GM19238 (cell line): ENCODE measurements around the gene NLN.
"Not testable (repeated sequence)": the region's sequence is repeated elsewhere in the genome, so short reads cannot be mapped to it uniquely, and the experiment has no call there.

ENCODE experiments used
- DNase-seq: peaks from one replicate; pipeline ENCODE4 v3.0.0; 2011; ENCODE audit warnings: low spot score; ENCODE audit not compliant: insufficient read length

Gene NLN

GRCh38 chr5:65771266-65771665 is 49.3 kb downstream of the NLN start:
- DNase-seq, result no peak

DNA sequence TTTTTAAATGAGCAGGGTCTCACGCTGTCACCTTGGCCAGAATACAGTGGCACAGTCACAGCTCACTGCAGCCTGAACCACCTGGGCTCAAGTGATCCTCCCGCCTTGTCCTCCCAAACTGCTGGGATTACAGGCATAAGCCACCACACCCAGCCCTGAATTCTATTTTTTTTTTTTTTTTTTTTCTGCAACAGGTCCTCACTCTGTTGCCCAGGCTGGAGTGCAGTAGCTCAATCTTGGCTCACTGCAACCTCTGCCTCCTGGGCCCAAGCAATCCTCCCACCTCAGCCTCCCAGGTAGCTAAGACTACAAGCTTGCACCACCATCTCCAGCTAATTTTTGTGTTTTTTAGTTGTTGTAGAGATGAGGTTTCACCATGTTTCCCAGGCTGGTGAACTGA is 51.0 kb downstream of the NLN start:
- not testable (repeated sequence) for DNase-seq

DNA sequence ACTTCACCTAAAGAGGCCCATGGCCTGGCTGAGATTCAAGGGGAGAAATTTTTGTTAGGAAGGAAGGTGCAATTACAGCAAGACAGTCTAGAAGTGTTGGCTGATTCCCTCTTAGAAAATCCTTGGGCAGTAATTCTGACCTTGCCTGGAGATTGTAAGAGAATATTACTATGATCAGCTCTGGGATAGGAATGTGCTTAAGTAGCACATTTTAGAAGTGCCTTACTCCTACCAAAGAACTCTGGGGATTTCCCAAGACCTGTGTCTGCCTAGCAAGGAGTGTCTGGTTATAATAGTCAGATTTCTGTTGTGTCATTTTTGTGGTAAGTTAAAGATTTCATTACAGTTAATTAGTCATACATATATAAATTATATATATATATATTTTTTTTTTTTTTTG is 52.3 kb downstream of the NLN start:
- DNase-seq, result no peak

GRCh38 chr5:65775476-65775875 is 53.5 kb downstream of the NLN start:
- DNase-seq, result no peak

GRCh38 chr5:65776441-65777141 is 54.6 kb downstream of the NLN start:
- DNase-seq, result no peak

GRCh38 chr5:65778126-65778525 is 56.1 kb downstream of the NLN start:
- DNase-seq, result no peak

- DNase-seq, result no peak
Measured at GRCh38 chr5:65779643-65780042, 57.6 kb downstream of the NLN start.

- not testable (repeated sequence) for DNase-seq
Measured at GRCh38 chr5:65788296-65788695, 66.3 kb downstream of the NLN start.

- DNase-seq, result no peak
Measured at GRCh38 chr5:65790371-65791163, 68.6 kb downstream of the NLN start.

- no peak for DNase-seq
Measured at GRCh38 chr5:65791712-65792673, 70.0 kb downstream of the NLN start.

- no peak for DNase-seq
Measured at GRCh38 chr5:65796269-65796668, 74.3 kb downstream of the NLN start.

DNA sequence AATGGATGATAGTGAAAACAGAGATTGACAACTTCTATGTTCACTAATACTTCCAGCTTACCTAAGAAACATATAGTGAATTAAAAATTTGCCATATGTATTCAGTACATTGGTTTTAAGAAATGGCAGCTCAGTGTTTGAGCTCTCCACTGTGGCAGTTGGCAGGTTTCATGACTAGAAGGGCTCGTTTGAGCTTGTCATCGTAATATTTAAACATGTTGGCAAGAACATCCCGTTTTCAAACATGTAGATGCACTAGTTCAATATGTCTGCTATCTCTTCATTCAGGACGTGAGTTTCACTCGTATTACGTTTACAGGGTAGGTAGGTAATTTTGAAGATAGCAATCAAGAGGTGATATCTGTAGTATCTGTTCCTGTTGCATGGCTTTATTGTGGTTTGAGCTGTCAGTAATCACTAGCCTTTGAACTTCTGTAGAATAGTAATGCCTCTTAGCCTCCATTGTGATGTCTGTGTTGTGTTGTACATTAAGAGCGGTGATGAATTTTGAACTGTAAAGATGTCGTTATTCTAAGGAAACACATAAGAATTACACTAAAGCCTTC is 74.8 kb downstream of the NLN start:
- no peak for DNase-seq

DNA sequence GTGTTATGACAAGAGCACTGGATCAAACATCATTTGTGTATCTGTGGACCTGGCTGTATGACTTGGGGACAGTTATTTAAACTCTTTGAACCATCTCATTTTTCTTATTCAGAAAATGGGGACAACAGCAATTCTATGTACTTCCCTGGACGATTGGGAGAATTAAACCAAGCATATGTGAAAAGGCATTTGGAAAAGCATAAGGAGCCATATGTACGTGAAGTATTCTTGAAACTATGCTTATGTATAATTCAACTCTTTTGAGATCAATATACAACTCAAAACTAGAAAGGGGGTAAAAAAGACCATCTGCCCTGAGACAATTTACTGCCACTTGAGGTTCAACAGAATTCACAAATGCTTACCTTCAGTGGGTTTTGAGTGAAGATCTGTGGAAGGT is 75.5 kb downstream of the NLN start:
- DNase-seq, result no peak

DNA sequence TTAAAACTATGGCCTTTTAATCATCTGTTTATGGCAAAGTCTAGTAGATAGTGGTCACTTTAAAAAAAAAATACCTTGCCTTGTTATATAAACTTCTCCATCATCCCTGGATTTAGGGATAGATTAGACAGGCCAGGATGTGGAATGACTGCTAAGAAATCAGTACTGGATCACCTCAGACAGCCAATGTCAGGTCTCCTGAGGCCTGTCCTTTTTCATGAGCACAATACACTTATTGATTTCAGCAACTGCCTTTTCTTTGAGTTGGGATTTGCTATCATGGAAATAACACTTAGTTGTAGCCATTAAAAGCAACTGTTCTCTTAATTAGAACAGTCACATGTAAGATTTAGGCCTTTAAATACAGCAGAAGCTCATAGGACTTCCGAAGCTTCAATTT is 77.9 kb downstream of the NLN start:
- no peak for DNase-seq

DNA sequence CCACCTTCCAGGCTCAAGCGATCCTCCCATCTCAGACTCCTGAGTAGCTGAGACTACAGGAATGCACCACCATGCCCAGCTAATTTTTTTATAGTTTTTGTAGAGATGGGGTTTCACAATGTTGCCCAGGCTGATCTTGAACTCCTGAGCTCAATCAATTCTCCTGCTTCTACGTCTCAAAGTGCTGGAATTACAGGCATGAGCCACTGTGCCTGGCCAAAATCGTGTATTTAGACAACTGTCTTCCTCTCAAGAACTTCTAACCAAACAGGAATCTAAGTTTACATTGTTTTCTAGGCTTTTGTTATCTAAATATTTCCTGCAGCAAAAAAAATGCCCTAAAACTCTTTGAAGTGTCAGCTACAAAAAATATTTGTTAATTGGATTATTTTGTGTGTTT is 78.8 kb downstream of the NLN start:
- no peak for DNase-seq

DNA sequence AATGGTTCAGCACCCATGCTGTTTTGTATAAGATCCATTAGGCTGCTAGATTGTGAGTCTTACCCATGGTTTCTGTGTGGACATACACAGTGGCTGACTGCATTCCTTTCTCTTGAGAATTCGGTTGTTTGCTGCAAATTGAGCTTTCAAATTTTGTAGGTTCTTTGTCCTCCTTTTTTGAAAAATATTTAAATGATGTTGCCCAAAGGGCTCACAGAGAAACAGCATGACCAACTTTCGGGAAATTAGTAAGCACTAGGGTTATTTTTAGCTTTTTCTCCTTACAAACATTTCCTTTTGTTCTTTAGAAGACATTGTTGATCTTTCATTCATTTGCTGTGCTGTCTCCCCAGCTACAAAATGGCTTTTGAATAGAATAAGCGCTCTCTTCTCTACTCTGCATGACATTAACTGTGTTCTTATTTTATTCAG is 79.4 kb downstream of the NLN start:
- DNase-seq, result no peak

DNA sequence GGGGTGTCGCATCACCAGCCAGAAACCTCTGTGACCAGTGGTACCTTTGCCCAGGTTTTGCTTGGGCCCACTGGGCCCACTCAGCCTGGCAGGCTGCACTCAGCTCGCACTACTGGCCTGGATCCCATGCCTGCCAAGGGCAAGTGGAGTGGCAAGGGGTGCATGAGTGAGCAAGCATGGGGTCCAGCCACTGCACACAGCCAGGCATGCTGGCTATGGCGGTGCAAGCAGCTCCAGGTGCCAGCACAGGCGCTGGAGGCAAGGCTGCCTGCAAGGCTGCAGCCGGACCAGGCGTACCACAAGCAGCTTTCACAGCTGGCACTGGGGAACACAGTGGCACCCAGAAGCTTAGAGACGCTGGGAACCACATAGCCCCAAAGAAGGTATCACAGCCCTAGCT is 80.1 kb downstream of the NLN start:
- DNase-seq, result no peak

GRCh38 chr5:65802820-65803219 is 80.8 kb downstream of the NLN start:
- DNase-seq, result no peak

DNA sequence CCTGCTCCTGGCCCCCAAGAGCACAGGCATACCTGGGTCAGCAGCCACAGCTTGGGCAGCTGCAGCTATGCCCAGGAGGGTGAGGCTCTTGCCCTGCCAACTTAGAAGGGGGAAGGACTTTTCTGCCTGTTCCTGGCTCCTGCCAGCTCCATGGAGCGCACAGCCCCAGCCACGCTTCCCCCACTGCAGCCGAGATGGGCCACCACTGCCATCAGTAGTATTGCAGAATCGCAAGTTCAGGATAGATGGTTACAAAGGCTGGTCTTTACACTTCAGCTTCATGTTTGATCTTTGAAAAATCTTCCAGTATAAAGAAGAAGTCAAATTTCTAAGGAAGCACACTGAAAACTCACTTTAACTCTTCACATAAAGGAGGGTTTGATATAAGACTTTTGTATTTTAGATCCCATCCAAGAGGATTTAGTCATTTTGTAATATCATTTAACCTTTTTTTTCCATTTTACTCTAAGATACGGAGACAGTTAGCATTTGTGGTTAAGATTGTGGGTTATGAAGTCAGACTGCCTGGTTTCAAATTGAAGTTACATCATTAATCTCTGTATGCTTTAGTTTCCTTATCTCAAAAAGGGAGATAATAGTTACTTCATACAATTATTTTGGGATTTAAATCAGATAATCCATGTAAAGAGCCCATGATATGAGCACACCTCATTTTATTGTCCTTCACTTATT is 81.8 kb downstream of the NLN start:
- DNase-seq, result no peak

DNA sequence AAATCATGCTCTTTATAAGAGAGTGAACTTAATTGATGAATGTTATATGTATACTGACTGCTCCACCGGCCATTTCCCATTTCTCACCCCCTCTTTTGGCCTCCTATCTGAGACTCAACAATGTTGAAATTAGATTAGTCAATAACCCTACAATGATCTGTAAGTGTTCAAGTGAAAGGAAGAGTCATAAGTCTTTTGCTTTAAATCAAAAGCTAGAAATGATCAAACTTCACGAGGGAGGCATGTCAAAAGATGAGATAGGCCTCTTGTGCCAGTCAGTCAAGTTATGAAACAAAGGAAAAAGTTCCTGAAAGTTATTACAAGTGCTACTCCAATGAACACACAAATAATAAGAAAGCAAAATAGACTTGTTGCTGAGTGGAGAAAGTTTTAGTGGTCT is 83.1 kb downstream of the NLN start:
- no peak for DNase-seq

DNA sequence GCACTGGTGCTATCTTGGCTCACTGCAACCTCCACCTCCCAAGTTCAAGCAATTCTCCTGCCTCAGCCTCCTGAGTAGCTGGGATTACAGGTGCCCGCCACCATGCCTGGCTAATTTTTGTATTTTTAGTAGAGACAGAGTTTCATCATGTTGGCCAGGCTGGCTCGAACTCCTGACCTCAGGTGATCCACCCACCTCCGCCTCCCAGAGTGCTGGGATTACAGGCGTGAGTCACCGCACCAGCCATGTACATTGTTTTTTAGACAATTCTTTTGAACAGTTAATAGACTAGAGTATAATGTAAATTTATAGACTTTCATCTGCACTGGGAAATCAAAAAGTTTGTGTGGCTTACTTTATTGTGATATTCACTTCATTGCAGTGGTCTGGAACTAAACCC is 85.5 kb downstream of the NLN start:
- not testable (repeated sequence) for DNase-seq
